NCI-H2029 (cell line): Measurements from ENCODE around the gene CXorf49B.

ENCODE experiments used
- DNase-seq: peaks from one replicate; lab custom pipeline; 2025; lab: John Stamatoyannopoulos, UW

CXorf49B gene

DNA sequence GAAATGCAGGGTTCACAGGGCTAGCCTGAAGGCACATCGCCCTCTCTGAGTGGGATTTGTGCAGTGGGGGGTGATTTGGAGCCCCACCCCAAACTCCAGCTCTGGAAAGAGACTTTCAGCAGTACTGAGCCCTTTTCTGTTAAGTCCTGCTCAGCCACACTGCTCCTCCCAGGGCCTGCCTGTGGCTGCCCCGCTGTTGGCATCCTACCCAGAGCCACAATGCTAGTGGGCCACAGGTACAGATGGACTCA lies 52.7 kb downstream of the CXorf49B start:
- no peak for DNase-seq
